Endothelial cell of umbilical vein (primary cell): ENCODE data around the gene NARS2. TPM values are rescaled to one million over a fixed set of nuclear protein-coding genes. Genes with fewer than 3 reads are reported as not detected.
A peak's percentile ranks its signal among the peaks of the same experiment; 100 is the strongest.

Experiments used
- BruUV-seq: library from RNA; stranded (reverse); fragments of 400-500 nt; replicated peaks from 2 replicates; lab custom pipeline; 2021; lab: Mats Ljungman, UMichigan
- CTCF ChIA-PET: fragments of 300-600, 350-600 bp; sonication (Branson Sonifier 250); formaldehyde crosslinking; loops from one replicate; lab custom pipeline; 2021; ENCODE audit warnings: antibody characterized with exemption, inconsistent platforms; lab: Charles Lee
- POLR2A ChIA-PET: fragments of 300-600, 350-600 bp; sonication (Branson Sonifier 250); formaldehyde crosslinking; loops from one replicate; lab custom pipeline; 2021; ENCODE audit warnings: antibody characterized with exemption, inconsistent platforms; lab: Charles Lee
- DNase-seq: peaks from one replicate; pipeline ENCODE4 v3.0.0-alpha.2; 2011; ENCODE audit warnings: low read depth, low spot score
- FAIRE-seq: peaks from 2 replicates; lab custom pipeline; 2011; peaks lifted over from hg19 to GRCh38; lab: Jason Lieb, UNC
- H2AFZ ChIP-seq: 2 replicates; pipeline ENCODE4 v1.6.0; 2012; ENCODE audit warnings: low read depth, low read length, control low read depth, inconsistent platforms
- H3K27ac ChIP-seq: 2 replicates; pipeline ENCODE4 v1.5.1; 2011; ENCODE audit warnings: low read depth, mild to moderate bottlenecking, control low read depth, low read length, moderate library complexity; ENCODE audit not compliant: insufficient read depth
- H3K27me3 ChIP-seq, 2 experiments: 2 replicates each; pipeline versions ENCODE4 v1.6.0 to v1.6.1; 2011; ENCODE audit warnings: low read length in 2 of 2, mixed read lengths in 1 of 2; ENCODE audit not compliant: control insufficient read depth in 2 of 2, insufficient read depth in 2 of 2
- H3K36me3 ChIP-seq, 2 experiments: 2 replicates in 1 of 2; 3 replicates in 1 of 2; pipeline ENCODE4 v1.5.1; 2011; ENCODE audit warnings: low read length in 2 of 2, mild to moderate bottlenecking in 1 of 2, moderate library complexity in 1 of 2; ENCODE audit not compliant: control insufficient read depth in 2 of 2, insufficient read depth in 2 of 2; ENCODE audit errors: extremely low read depth in 1 of 2
- H3K4me1 ChIP-seq: 3 replicates; pipeline ENCODE4 v1.5.1; 2011; ENCODE audit warnings: mild to moderate bottlenecking, low read length; ENCODE audit not compliant: control insufficient read depth, insufficient read depth; ENCODE audit errors: extremely low read depth
- H3K4me2 ChIP-seq: 2 replicates; pipeline ENCODE4 v1.6.1; 2011; ENCODE audit warnings: low read length, control low read depth, mixed read lengths; ENCODE audit not compliant: insufficient read depth
- H3K4me3 ChIP-seq, 3 experiments: fragments of 200-600 bp in 1 of 3; sonication (generic), shearing (Covaris generic) in 1 of 3; replicated peaks in 1 of 3; 2 replicates each; pipeline ENCODE4 v1.5.1; 2011 to 2016; ENCODE audit warnings: control low read depth in 3 of 3, low read length in 3 of 3, mild to moderate bottlenecking in 2 of 3, inconsistent platforms in 1 of 3, low read depth in 1 of 3, moderate library complexity in 1 of 3; ENCODE audit not compliant: insufficient read depth in 1 of 3
- H3K79me2 ChIP-seq: 2 replicates; pipeline ENCODE4 v1.6.0; 2012; ENCODE audit warnings: low read length, inconsistent platforms; ENCODE audit not compliant: control insufficient read depth, insufficient read depth
- H3K9ac ChIP-seq: replicated peaks from 2 replicates; pipeline ENCODE3; 2011; ENCODE audit warnings: low read length, control low read depth; ENCODE audit not compliant: insufficient read depth; ENCODE audit errors: extremely low read depth
- H3K9me1 ChIP-seq: replicated peaks from 3 replicates; pipeline ENCODE4 v1.6.0; 2011; ENCODE audit warnings: mild to moderate bottlenecking, low read length; ENCODE audit not compliant: control insufficient read depth, insufficient read depth; ENCODE audit errors: extremely low read depth
- H3K9me3 ChIP-seq: replicated peaks from 2 replicates; pipeline ENCODE4 v1.5.1; 2012; ENCODE audit warnings: low read length, inconsistent platforms; ENCODE audit not compliant: control insufficient read depth, insufficient read depth
- H4K20me1 ChIP-seq: replicated peaks from 2 replicates; pipeline ENCODE3; 2011; ENCODE audit warnings: mild to moderate bottlenecking, low read length; ENCODE audit not compliant: control insufficient read depth, insufficient read depth; ENCODE audit errors: extremely low read depth
- EZH2 ChIP-seq: IDR thresholded peaks from 2 replicates; pipeline ENCODE4 v1.6.1; 2012; ENCODE audit warnings: borderline replicate concordance, low read depth, mild to moderate bottlenecking, moderate library complexity, low read length, inconsistent platforms; ENCODE audit not compliant: severe bottlenecking
- FOS ChIP-seq: IDR thresholded peaks from 2 replicates; pipeline ENCODE4 v1.6.1; 2011; ENCODE audit warnings: mild to moderate bottlenecking, low read length, moderate library complexity, borderline replicate concordance; ENCODE audit not compliant: insufficient read depth
- GATA2 ChIP-seq: IDR thresholded peaks from 2 replicates; pipeline ENCODE4 v1.7.0; 2011; ENCODE audit warnings: low read depth, mild to moderate bottlenecking, moderate library complexity, mixed read lengths, low read length; ENCODE audit not compliant: insufficient read length, insufficient read depth
- JUN ChIP-seq: IDR thresholded peaks from 2 replicates; pipeline ENCODE4 v1.6.1; 2011; ENCODE audit warnings: borderline replicate concordance, low read depth; ENCODE audit not compliant: insufficient read length, insufficient read depth
- MYC ChIP-seq: IDR thresholded peaks from one replicate; pipeline ENCODE4 v1.6.1; 2011; ENCODE audit warnings: mild to moderate bottlenecking, low read depth, low read length
- POLR2AphosphoS5 ChIP-seq: IDR thresholded peaks from 2 replicates; pipeline ENCODE4 v1.6.1; 2012; ENCODE audit warnings: low read depth, mild to moderate bottlenecking, control low read depth, low read length, moderate library complexity; ENCODE audit not compliant: insufficient read depth
- dilution Hi-C: fragments of 300-500 bp; cut with MboI; formaldehyde crosslinking; loops from one replicate; pipeline ENCODE4 v1.15.0; 2019; ENCODE audit warnings: low sequenced_read_pairs; ENCODE audit not compliant: extremely low pct_ligation_motif_present
- intact Hi-C: fragments of 100-400 bp; cut with micrococcal nuclease; formaldehyde crosslinking; loops from one replicate; pipeline ENCODE4 v1.10.0; 2022
- polyA plus RNA-seq, 4 experiments: library from polyadenylated mRNA; depleted of rRNA in 3 of 4; stranded (reverse) in 3 of 4; unstranded in 1 of 4; fragments of >200 nt; gene quantifications; 2 replicates each; pipeline versions ENCODE4 v1.2.1 to v1.2.3, GENCODE V29; 2011 to 2012; ENCODE audit warnings: missing spikeins in 1 of 4
- total RNA-seq: library from RNA; stranded (reverse); gene quantifications from 2 replicates; pipeline ENCODE4 v1.2.3, GENCODE V29; 2021
- TF ChIP-seq, protein P1 (sequence below), 2 donors: IDR thresholded peaks; 1 replicate in 1 of 2; 2 replicates in 1 of 2; pipeline ENCODE4 v1.5.1; 2011; ENCODE audit warnings: low read length in 2 of 2, mild to moderate bottlenecking in 2 of 2, moderate library complexity in 2 of 2, control low read depth in 1 of 2, inconsistent platforms in 1 of 2, low read depth in 1 of 2; ENCODE audit not compliant: insufficient read depth in 1 of 2; ENCODE audit errors: extremely low read depth in 1 of 2

NARS2 gene
- total and polyA plus RNA-seq, 2 donors (not counting 3 experiments of a cell fraction or from before 2014, with no cell fraction given): 6.9 to 16.7 TPM

DNA sequence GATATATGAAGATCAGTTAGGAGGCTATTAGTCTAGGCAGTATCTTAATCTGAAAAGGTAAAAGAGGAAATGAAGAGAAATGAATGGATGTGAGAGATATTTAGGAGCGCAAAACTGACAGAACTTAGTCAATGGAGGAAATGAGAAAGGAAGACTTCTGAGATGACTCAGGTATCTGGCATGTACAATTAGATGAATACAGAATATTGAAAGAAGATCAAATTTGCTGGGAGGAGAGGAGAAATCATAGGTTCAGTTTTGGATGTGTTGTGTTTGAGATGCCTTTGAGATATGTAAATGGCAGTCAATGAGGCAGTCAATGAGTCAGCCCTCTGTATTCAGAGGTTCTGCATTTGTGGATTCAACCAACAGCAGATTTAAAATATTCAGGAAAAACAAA lies 114.2 kb downstream of the NARS2 start:
- H3K27me3 ChIP-seq: no peaks in the 10 kb centered on the region
- FAIRE-seq: peak; percentile 60
- H3K9me1 ChIP-seq: no peaks in the 10 kb centered on the region
- no peaks in the 10 kb centered on the region for H4K20me1 ChIP-seq
- ChIA-PET POLR2A (no interaction called here), CTCF (no interaction called here)
- H3K9me3 ChIP-seq: no peaks in the 10 kb centered on the region
- no peak overlapping the region for H3K4me3 ChIP-seq
- H3K4me2 ChIP-seq: peak overlapping the region; percentile 54
- peak; percentile 50 for DNase-seq
- H3K9ac ChIP-seq: no peak overlapping the region
- H3K79me2 ChIP-seq: no peaks in the 10 kb centered on the region
- H3K4me1 ChIP-seq: peaks cover 22% of the 10 kb centered on the region
- H2AFZ ChIP-seq: no peak overlapping the region
- dilution Hi-C loops: no loop called here
- TF ChIP-seq GATA2 (peak; percentile 77), FOS (peak; percentile 81), JUN (peak; percentile 42)
- TF ChIP-seq, protein P1, sequence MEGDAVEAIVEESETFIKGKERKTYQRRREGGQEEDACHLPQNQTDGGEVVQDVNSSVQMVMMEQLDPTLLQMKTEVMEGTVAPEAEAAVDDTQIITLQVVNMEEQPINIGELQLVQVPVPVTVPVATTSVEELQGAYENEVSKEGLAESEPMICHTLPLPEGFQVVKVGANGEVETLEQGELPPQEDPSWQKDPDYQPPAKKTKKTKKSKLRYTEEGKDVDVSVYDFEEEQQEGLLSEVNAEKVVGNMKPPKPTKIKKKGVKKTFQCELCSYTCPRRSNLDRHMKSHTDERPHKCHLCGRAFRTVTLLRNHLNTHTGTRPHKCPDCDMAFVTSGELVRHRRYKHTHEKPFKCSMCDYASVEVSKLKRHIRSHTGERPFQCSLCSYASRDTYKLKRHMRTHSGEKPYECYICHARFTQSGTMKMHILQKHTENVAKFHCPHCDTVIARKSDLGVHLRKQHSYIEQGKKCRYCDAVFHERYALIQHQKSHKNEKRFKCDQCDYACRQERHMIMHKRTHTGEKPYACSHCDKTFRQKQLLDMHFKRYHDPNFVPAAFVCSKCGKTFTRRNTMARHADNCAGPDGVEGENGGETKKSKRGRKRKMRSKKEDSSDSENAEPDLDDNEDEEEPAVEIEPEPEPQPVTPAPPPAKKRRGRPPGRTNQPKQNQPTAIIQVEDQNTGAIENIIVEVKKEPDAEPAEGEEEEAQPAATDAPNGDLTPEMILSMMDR (IDR thresholded peaks at IDR 0.05; ENCODE audit: extremely low read depth in 1 of 2, insufficient read depth in 1 of 2, low read depth in 1 of 2, low read length in 2 of 2): no peak
- intact Hi-C loops: no loop called here
- BruUV-seq: no TSS peak
- H3K27ac ChIP-seq: peak overlapping the region; percentile 53
- H3K36me3 ChIP-seq: peaks cover 0 to 2% of the 10 kb centered on the region in 2 experiments

DNA sequence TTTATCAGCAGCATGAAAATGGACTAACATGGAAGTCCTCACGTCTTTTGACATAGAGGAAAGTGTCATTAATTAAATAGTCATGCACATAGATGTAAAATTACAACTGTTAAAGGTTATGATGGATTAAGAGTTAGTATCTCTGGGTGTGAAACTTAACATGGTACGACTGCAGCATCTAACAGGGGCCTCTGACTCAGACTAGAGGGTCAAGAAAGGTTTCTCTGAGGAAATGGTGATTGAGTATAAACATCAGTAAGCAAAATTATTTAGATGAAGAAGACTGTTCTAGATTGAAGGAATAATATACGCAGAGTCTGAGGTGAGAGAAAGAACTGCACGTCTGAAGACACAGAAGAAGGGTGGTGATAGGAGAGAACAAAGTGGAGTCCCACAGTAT lies 114.9 kb downstream of the NARS2 start:
- no peak overlapping the region for H3K9ac ChIP-seq
- no peak overlapping the region for H2AFZ ChIP-seq
- H3K4me1 ChIP-seq: peaks cover 22% of the 10 kb centered on the region
- H3K79me2 ChIP-seq: no peaks in the 10 kb centered on the region
- no peaks in the 10 kb centered on the region for H3K9me1 ChIP-seq
- no peak overlapping the region for H3K4me3 ChIP-seq
- BruUV-seq: no TSS peak
- peak overlapping the region; percentile 53 for H3K27ac ChIP-seq
- no peak for FAIRE-seq
- H3K27me3 ChIP-seq: no peaks in the 10 kb centered on the region
- no peaks in the 10 kb centered on the region for H3K9me3 ChIP-seq
- DNase-seq: peak; percentile 37
- dilution Hi-C loops: no loop called here
- H4K20me1 ChIP-seq: no peaks in the 10 kb centered on the region
- ChIA-PET POLR2A (no interaction called here), CTCF (no interaction called here)
- intact Hi-C loops: no loop called here
- H3K36me3 ChIP-seq: peaks cover 0 to 3% of the 10 kb centered on the region in 2 experiments
- H3K4me2 ChIP-seq: peak overlapping the region; percentile 54
- TF ChIP-seq MYC: no peak
- peak; percentile 68 for TF ChIP-seq FOS
- no peak for TF ChIP-seq POLR2AphosphoS5
- TF ChIP-seq EZH2: no peak
- TF ChIP-seq GATA2: no peak
